ENCODE measurements around the gene XPO6. TPM values are rescaled to one million over a fixed set of nuclear protein-coding genes. Genes with fewer than 3 reads are reported as not detected.
A peak's percentile ranks its signal among the peaks of the same experiment; 100 is the strongest.

The XPO6 gene
- total and polyA plus RNA-seq, 4 donors, result 28.0 to 103 (median 86.8) TPM

DNA sequence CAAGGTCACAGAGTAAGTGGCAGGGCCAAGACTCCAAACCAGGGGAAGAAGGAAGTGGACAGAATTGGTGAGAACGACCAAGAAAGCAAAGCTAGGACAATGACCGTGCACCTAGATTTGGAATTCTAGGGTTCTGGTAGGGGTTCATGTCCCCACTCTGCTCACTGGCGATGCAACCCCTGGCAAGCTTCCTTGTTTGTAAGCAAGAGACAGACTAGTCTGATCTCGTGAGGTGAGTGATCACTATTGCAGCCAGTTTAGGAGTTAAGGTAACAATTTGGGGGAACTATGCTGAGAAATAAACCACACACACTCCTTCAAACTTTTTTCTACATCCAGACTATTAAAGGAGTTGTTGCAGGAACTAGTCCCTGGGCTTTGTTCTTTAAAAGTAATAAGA, 48.1 kb downstream of the XPO6 start:
- WGBS, 2 donors, result 70 to 73% methylated on average over 4 of the region's 4 CpGs

DNA sequence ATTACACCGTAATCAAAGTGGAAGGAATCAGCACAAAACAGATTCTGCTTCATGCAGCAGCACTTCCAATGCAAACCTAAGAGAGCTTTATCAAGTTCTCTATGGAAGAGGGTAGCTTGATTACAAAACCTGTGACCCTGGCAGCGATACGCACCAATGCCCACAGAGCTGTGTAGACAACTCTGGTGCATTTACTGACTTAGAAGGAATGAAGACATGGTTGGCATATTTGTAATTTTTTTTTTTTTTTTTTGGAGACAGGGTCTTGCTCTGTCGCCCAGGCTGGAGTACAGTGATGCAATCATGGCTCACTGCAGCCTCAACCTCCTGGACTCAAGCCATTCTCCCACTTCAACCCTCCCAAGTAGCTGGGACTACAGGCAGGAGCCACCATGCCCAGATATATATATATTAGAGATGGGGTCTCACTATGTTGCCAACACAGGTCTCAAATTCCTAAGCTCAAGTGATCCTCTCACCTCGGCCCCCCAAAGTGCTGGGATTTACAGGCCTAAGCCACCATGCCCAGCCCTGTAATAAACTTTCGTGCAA, 49.4 kb downstream of the XPO6 start:
- Histone ChIP-seq H3K4me1 (ENCODE audit: control insufficient read depth in 1 of 2, insufficient read depth in 2 of 2, low read length in 2 of 2) (no peaks in the 10 kb centered on the region), H3K27ac (ENCODE audit: low read depth in 1 of 2, low read length in 2 of 2) (no peak overlapping the region), H3K36me3 (ENCODE audit: control insufficient read depth in 1 of 2, insufficient read depth in 2 of 2, low read length in 1 of 2) (peaks cover 8 to 9% of the 10 kb centered on the region in 2 donors), H3K4me3 (ENCODE audit: low read length in 2 of 2) (no peak overlapping the region), H3K27me3 (ENCODE audit: control insufficient read depth in 1 of 2, insufficient read depth in 2 of 2, low read length in 1 of 2) (no peaks in the 10 kb centered on the region), H3K9me3 (ENCODE audit: control insufficient read depth, low read length) (no peaks in the 10 kb centered on the region)
- 86 to 87% methylated on average over 6 of the region's 6 CpGs for WGBS, 2 donors
- intact Hi-C loops (cut with DNase I), result no loop called here
- no peak for ATAC-seq (ENCODE audit: low FRiP score)
- DNase-seq, result no peak

More for the DNA sequence above, 48.1 kb downstream of the XPO6 start:
- no peak for DNase-seq
- intact Hi-C loops (cut with DNase I), result no loop called here
- H3K4me3 ChIP-seq (ENCODE audit: low read length in 2 of 2), result no peak overlapping the region
- H3K36me3 ChIP-seq (ENCODE audit: control insufficient read depth in 1 of 2, insufficient read depth in 2 of 2, low read length in 1 of 2), result peaks cover 6 to 7% of the 10 kb centered on the region in 2 donors
- ATAC-seq (ENCODE audit: low FRiP score), result no peak
- H3K27ac ChIP-seq (ENCODE audit: low read depth in 1 of 2, low read length in 2 of 2), result peak overlapping the region; percentile 15 to 58
- H3K27me3 ChIP-seq (ENCODE audit: control insufficient read depth in 1 of 2, insufficient read depth in 2 of 2, low read length in 1 of 2), result no peaks in the 10 kb centered on the region
- H3K9me3 ChIP-seq (ENCODE audit: control insufficient read depth, low read length), result no peaks in the 10 kb centered on the region
- no peaks in the 10 kb centered on the region for H3K4me1 ChIP-seq (ENCODE audit: control insufficient read depth in 1 of 2, insufficient read depth in 2 of 2, low read length in 2 of 2)

DNA sequence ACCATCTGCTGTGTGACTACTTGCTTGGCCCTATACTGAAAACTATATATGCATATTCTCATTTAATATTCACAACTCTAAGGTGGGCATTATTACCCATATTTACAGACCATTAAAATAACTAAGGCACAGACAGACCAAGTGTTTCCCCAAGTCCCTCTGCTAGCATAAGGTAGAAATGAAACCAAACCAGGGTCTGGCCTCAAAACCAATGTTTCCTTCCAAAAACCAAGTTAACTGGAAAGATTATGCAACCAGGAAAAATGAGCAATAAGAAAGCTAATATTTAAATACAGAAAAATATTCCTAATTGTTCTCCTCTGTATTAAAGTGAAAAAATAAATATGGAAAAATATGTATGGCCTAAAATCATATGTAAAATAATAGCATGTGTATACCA, 50.1 kb downstream of the XPO6 start:
- peaks cover 5 to 7% of the 10 kb centered on the region in 2 donors for H3K36me3 ChIP-seq (ENCODE audit: control insufficient read depth in 1 of 2, insufficient read depth in 2 of 2, low read length in 1 of 2)
- H3K27me3 ChIP-seq (ENCODE audit: control insufficient read depth in 1 of 2, insufficient read depth in 2 of 2, low read length in 1 of 2), result no peaks in the 10 kb centered on the region
- H3K27ac ChIP-seq (ENCODE audit: low read depth in 1 of 2, low read length in 2 of 2), result no peak overlapping the region
- intact Hi-C loops (cut with DNase I), result no loop called here
- ATAC-seq (ENCODE audit: low FRiP score), result no peak
- DNase-seq, result no peak
- no peak overlapping the region for H3K4me3 ChIP-seq (ENCODE audit: low read length in 2 of 2)
- no peaks in the 10 kb centered on the region for H3K4me1 ChIP-seq (ENCODE audit: control insufficient read depth in 1 of 2, insufficient read depth in 2 of 2, low read length in 2 of 2)
- no peaks in the 10 kb centered on the region for H3K9me3 ChIP-seq (ENCODE audit: control insufficient read depth, low read length)

DNA sequence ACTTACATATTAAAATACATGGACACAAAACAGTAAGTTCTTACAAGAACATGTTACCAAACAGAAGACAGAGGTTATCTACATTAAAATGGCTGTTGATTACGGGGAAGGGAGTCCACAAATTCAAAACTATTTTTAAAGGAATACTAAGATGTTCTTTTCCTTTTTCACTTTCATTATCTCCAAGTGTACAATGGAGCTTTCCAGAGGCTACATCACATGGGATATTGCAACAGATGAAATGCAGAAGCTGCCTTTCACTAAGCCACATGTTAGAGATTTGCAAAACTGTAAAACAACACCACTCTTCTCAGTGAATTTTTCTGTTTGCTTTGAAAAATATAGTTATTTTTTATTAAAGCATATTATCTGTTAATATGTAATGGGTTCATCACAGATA, 53.6 kb downstream of the XPO6 start:
- 85 to 88% methylated on average over 1 of the region's 1 CpG for WGBS, 2 donors
- H3K4me3 ChIP-seq (ENCODE audit: low read length in 2 of 2), result no peak overlapping the region
- ATAC-seq (ENCODE audit: low FRiP score) (peak; percentile 60), DNase-seq (no peak)
- H3K36me3 ChIP-seq (ENCODE audit: control insufficient read depth in 1 of 2, insufficient read depth in 2 of 2, low read length in 1 of 2), result peaks cover 6 to 8% of the 10 kb centered on the region in 2 donors
- H3K9me3 ChIP-seq (ENCODE audit: control insufficient read depth, low read length), result no peaks in the 10 kb centered on the region
- H3K4me1 ChIP-seq (ENCODE audit: control insufficient read depth in 1 of 2, insufficient read depth in 2 of 2, low read length in 2 of 2), result no peaks in the 10 kb centered on the region
- intact Hi-C loops (cut with DNase I), result no loop called here
- H3K27me3 ChIP-seq (ENCODE audit: control insufficient read depth in 1 of 2, insufficient read depth in 2 of 2, low read length in 1 of 2), result no peaks in the 10 kb centered on the region
- no peak overlapping the region for H3K27ac ChIP-seq (ENCODE audit: low read depth in 1 of 2, low read length in 2 of 2)

DNA sequence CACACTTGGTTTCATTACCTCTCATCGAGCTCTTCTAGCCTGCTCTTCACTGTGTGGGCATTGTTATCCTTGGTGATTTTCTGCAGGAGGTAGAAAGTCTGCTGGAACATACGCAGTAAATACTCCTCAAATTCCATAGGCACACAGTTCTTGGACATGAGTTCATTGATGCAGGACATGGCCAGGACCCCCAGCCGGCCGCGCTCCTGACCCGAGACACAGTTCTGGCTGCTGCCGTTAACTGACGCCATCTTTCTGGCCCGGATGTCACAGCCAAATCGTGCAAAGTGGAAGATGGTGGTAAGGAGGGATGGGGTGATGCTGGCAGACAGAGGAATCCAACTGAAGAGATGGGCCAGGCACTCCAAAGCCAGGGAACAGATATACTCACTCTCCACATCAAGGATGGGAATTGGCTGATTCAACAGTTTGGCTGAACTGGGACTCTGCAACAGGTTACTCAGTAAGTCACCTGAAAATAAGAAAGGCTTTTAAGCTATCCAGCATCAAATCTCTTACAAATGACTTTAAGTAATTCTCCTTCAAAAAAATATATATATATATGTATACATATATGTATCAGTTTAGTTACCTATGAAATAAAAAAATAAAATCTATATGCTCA, 55.6 kb downstream of the XPO6 start:
- WGBS, 2 donors, result 95 to 96% methylated on average over 10 of the region's 10 CpGs
- Histone ChIP-seq H3K27ac (ENCODE audit: low read depth in 1 of 2, low read length in 2 of 2) (no peak overlapping the region), H3K9me3 (ENCODE audit: control insufficient read depth, low read length) (no peaks in the 10 kb centered on the region), H3K27me3 (ENCODE audit: control insufficient read depth in 1 of 2, insufficient read depth in 2 of 2, low read length in 1 of 2) (no peaks in the 10 kb centered on the region), H3K4me1 (ENCODE audit: control insufficient read depth in 1 of 2, insufficient read depth in 2 of 2, low read length in 2 of 2) (no peaks in the 10 kb centered on the region), H3K4me3 (ENCODE audit: low read length in 2 of 2) (no peak overlapping the region), H3K36me3 (ENCODE audit: control insufficient read depth in 1 of 2, insufficient read depth in 2 of 2, low read length in 1 of 2) (peaks cover 6 to 8% of the 10 kb centered on the region in 2 donors)
- intact Hi-C loops (cut with DNase I), result no loop called here
- ATAC-seq (ENCODE audit: low FRiP score) (no peak), DNase-seq (no peak)

DNA sequence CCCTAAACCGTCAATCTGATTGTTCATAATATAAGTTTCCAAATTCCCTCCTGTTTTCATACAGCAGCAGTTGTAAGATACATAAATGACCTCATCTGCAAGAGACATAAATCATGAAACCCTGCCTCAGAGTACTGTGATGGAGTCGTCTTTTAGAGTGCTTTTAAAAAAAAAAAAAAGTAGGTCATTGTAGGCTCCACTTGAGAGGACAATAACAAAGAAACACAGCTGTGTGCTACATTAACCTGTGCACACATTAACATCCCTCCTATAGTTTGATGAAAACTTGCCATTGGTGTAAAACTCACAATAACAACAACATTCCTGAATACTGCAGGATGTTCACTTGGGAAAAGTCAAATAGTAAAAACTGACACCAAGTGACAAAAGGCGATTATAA, 56.5 kb downstream of the XPO6 start:
- Histone ChIP-seq H3K9me3 (ENCODE audit: control insufficient read depth, low read length) (no peaks in the 10 kb centered on the region), H3K27ac (ENCODE audit: low read depth in 1 of 2, low read length in 2 of 2) (no peak overlapping the region), H3K36me3 (ENCODE audit: control insufficient read depth in 1 of 2, insufficient read depth in 2 of 2, low read length in 1 of 2) (peaks cover 6 to 10% of the 10 kb centered on the region in 2 donors), H3K4me1 (ENCODE audit: control insufficient read depth in 1 of 2, insufficient read depth in 2 of 2, low read length in 2 of 2) (no peaks in the 10 kb centered on the region), H3K27me3 (ENCODE audit: control insufficient read depth in 1 of 2, insufficient read depth in 2 of 2, low read length in 1 of 2) (no peaks in the 10 kb centered on the region), H3K4me3 (ENCODE audit: low read length in 2 of 2) (no peak overlapping the region)
- intact Hi-C loops (cut with DNase I), result no loop called here
- 34 to 46% methylated on average over 3 of the region's 3 CpGs for WGBS, 2 donors
- ATAC-seq (ENCODE audit: low FRiP score), result no peak
- no peak for DNase-seq

DNA sequence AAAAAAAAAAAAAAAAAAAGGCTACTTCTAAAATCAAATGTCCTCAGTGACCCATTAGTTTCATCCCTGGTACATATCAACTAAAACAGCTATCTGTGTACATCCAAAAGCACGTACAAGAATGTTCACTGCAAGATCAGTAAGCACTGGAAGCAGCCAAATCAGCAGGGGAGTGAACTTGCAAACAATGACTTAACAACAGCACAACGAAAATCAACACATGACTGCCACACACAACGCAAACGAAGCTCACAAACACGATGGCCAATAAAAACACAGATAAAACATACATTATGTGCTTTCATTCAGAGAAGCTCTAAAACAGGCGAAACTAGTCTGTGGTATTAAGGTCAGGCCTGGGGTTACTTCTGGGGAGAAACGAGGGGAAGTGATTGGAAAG, 60.6 kb downstream of the XPO6 start:
- Histone ChIP-seq H3K4me3 (ENCODE audit: low read length in 2 of 2) (no peak overlapping the region), H3K4me1 (ENCODE audit: control insufficient read depth in 1 of 2, insufficient read depth in 2 of 2, low read length in 2 of 2) (no peaks in the 10 kb centered on the region), H3K27me3 (ENCODE audit: control insufficient read depth in 1 of 2, insufficient read depth in 2 of 2, low read length in 1 of 2) (no peaks in the 10 kb centered on the region), H3K27ac (ENCODE audit: low read depth in 1 of 2, low read length in 2 of 2) (no peak overlapping the region), H3K9me3 (ENCODE audit: control insufficient read depth, low read length) (no peaks in the 10 kb centered on the region), H3K36me3 (ENCODE audit: control insufficient read depth in 1 of 2, insufficient read depth in 2 of 2, low read length in 1 of 2) (peaks cover 7 to 8% of the 10 kb centered on the region in 2 donors)
- intact Hi-C loops (cut with DNase I), result no loop called here
- 68 to 74% methylated on average over 7 of the region's 7 CpGs for whole genome bisulfite sequencing, 2 donors
- ATAC-seq (ENCODE audit: low FRiP score) (no peak), DNase-seq (no peak)

DNA sequence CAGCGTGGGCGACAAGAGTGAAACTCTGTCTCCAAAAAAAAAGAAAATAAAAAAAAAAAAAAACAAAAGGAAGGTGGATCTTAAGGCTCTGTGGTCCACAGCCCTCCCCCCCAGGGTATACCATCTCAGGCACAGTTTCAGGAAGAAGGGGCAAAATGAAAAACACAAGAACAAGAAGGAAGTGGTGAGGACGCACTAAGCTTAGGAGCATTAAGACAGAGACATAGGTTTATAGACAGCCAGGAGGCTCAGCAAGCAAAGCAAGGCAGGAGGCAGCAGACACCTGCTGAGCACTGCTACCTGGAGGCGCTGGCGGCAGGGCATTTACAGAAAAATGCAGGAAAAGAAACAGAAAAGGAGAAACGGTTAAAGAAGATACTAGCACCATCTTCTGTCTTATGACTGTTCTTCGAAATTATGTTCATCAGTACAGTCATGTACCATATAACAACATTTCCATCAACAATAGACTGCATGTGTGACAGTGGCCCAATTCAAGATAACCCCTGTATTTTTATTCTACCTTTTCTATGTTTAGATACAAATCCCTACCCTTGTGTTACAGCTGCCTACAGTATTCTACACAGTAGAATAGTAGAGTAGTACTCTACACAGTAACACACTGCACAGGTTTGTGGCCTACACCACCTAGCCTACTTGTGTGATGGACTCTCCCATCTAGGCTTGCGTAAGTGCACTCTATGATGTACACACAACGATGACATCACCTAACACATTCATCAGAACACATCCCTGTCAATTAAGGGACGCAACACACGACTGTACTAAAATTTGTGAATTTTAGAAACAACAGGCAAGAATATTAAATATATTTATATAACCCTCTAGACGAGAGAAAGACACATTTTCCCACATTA, 62.5 kb downstream of the XPO6 start:
- no peak for DNase-seq
- no peaks in the 10 kb centered on the region for H3K27me3 ChIP-seq (ENCODE audit: control insufficient read depth in 1 of 2, insufficient read depth in 2 of 2, low read length in 1 of 2)
- H3K9me3 ChIP-seq (ENCODE audit: control insufficient read depth, low read length), result no peaks in the 10 kb centered on the region
- intact Hi-C loops (cut with DNase I), result no loop called here
- 94 to 96% methylated on average over 12 of the region's 12 CpGs for WGBS, 2 donors
- ATAC-seq (ENCODE audit: low FRiP score), result no peak
- peaks cover 2 to 6% of the 10 kb centered on the region in 2 donors for H3K36me3 ChIP-seq (ENCODE audit: control insufficient read depth in 1 of 2, insufficient read depth in 2 of 2, low read length in 1 of 2)
- H3K4me1 ChIP-seq (ENCODE audit: control insufficient read depth in 1 of 2, insufficient read depth in 2 of 2, low read length in 2 of 2), result no peaks in the 10 kb centered on the region
- no peak overlapping the region for H3K4me3 ChIP-seq (ENCODE audit: low read length in 2 of 2)
- H3K27ac ChIP-seq (ENCODE audit: low read depth in 1 of 2, low read length in 2 of 2), result no peak overlapping the region
